ENCODE measurements around the gene ERAS. TPM values are rescaled to one million over a fixed set of nuclear protein-coding genes. Genes with fewer than 3 reads are reported as not detected.

Gene ERAS
- total RNA-seq, 1 experiment from 2014 or later: not detected

DNA sequence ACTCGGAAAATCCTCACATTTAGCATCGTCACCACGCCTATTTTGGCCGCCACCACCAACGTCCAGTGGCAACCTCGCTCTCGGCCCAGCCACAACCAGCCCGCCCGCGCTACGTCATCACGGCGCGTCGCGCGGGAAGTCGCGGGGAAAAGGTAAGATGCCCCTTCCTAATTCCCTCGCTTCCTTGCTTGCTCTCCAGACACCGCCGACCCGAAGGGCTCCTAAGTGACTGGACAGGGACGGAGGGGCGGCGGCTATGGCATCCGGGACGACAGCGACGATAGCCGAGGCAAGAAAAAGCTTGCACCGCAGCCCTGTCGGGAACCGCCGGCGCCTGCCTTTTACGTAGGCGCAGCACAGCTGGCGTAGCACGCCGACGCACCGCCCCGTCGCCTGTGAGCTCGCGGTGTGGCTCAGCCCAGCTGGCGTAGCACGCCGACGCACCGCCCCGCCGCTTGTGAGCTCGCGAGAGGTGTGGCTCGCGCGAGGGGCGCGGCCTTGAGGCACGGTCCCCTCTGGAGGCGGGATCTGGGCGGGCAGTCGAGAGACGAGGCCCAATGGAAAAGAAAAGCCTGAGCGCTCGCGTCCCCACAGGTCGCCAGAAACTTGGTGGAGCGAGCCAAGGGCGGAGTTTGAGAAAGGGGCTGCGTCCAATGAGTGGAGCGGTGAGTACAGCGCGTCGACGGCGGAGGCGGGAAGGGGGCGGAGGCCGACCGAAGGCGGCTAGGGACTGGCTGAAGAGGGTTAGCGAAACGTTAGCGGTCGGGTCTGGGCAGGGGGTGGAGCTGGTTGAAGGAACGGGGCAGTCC lies 24.8 kb upstream of the ERAS start, which contains the start of gene HDAC6:
HDAC6 (plus strand) TSS at position 788 of the 809 bp plus-strand sequence. CDS start 626 bp downstream, outside the sequence.
- BruUV-seq (replicated peaks): no TSS peak
- intact Hi-C loops (cut with micrococcal nuclease; ENCODE audit: unreplicated experiment): loop anchor here (10.0 kb wide), 2 partner anchors 93 to 143 kb away; partner anchors contain the start of genes PQBP1 and TIMM17B
- no peak for TF ChIP-seq EZH2 (IDR thresholded peaks at IDR 0.05; ENCODE audit: borderline replicate concordance, low read depth, low read length, poor library complexity, severe bottlenecking)
- DNase-seq (ENCODE audit: low spot score): peak; percentile 98
- Histone ChIP-seq H3K9me3 (ENCODE audit: low read depth, low read length, poor library complexity, severe bottlenecking) (no peaks in the 10 kb centered on the region), H3K27me3 (replicated peaks; ENCODE audit: insufficient read depth, low read depth, low read length, poor library complexity) (no peaks in the 10 kb centered on the region), H3K36me3 (ENCODE audit: insufficient read depth, low read length, poor library complexity, severe bottlenecking) (no peaks in the 10 kb centered on the region), H3K4me1 (ENCODE audit: insufficient read depth, low read length, poor library complexity, severe bottlenecking) (no peaks in the 10 kb centered on the region), H3K27ac (ENCODE audit: low read depth, low read length, poor library complexity, severe bottlenecking) (peak within 1 kb of the TSS; percentile 99), H3K4me3 (ENCODE audit: low read depth, low read length, poor library complexity, severe bottlenecking) (peak within 1 kb of the TSS; percentile 74)
- ChIA-PET CTCF (interaction anchor here (0.6 kb wide), 1 partner anchor 63 kb away, joined by 3 read pairs; no protein-coding TSS in a partner anchor), POLR2A (ENCODE audit: low non-redundant PET) (interaction anchor here (0.6 kb wide), 2 partner anchors 15 to 468 kb away, joined by 3 to 6 read pairs; no protein-coding TSS in a partner anchor)

DNA sequence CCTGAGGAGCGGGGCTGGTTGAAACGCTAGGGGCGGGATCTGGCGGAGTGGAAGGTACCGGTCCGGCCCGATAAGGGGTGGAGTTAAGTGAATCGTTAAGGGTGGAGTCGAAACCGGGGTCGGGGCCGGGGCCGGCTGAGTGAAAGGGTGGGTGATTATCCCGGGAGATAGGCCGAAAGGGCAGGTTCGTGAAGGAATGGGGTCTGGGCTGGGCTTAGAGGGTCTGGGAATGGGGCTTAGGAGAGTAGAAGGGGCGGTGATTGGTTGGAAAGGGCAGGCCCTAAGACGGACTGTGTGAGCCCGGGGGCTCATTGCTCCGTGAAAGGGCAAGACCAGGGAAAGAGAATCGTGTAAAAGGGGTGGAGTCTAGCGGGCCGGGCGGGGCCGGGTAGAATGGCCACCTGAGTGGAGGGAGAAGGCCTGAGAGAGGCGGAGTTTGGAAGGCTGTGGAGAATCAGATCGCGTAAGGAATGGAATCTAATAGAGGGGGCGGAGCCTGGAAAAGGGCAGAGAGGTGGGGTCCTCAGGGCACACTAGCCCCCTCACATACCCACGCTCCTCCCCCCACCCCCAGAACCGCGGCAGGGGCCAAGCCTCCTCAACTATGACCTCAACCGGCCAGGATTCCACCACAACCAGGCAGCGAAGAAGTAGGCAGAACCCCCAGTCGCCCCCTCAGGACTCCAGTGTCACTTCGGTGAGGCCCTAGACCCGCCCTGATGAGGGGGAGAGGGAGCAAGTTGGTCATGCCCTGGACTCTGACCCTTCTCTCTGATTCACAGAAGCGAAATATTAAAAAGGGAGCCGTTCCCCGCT lies 24.0 kb upstream of the ERAS start:
- CTCF ChIA-PET: no interaction called here
- H3K36me3 ChIP-seq (ENCODE audit: insufficient read depth, low read length, poor library complexity, severe bottlenecking): no peaks in the 10 kb centered on the region
- intact Hi-C loops (cut with micrococcal nuclease; ENCODE audit: unreplicated experiment): loop anchor here (10.0 kb wide), 2 partner anchors 93 to 143 kb away; partner anchors contain the start of genes PQBP1 and TIMM17B
- no peaks in the 10 kb centered on the region for H3K27me3 ChIP-seq (replicated peaks; ENCODE audit: insufficient read depth, low read depth, low read length, poor library complexity)
- peak overlapping the region; percentile 74 for H3K4me3 ChIP-seq (ENCODE audit: low read depth, low read length, poor library complexity, severe bottlenecking)
- POLR2A ChIA-PET (ENCODE audit: low non-redundant PET): interaction anchor here (0.6 kb wide), 2 partner anchors 14 to 467 kb away, joined by 3 to 6 read pairs; no protein-coding TSS in a partner anchor
- peak overlapping the region; percentile 99 for H3K27ac ChIP-seq (ENCODE audit: low read depth, low read length, poor library complexity, severe bottlenecking)
- H3K9me3 ChIP-seq (ENCODE audit: low read depth, low read length, poor library complexity, severe bottlenecking): no peaks in the 10 kb centered on the region
- BruUV-seq (replicated peaks): TSS peak; percentile 52
- TF ChIP-seq, protein P1, sequence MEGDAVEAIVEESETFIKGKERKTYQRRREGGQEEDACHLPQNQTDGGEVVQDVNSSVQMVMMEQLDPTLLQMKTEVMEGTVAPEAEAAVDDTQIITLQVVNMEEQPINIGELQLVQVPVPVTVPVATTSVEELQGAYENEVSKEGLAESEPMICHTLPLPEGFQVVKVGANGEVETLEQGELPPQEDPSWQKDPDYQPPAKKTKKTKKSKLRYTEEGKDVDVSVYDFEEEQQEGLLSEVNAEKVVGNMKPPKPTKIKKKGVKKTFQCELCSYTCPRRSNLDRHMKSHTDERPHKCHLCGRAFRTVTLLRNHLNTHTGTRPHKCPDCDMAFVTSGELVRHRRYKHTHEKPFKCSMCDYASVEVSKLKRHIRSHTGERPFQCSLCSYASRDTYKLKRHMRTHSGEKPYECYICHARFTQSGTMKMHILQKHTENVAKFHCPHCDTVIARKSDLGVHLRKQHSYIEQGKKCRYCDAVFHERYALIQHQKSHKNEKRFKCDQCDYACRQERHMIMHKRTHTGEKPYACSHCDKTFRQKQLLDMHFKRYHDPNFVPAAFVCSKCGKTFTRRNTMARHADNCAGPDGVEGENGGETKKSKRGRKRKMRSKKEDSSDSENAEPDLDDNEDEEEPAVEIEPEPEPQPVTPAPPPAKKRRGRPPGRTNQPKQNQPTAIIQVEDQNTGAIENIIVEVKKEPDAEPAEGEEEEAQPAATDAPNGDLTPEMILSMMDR (conservative IDR thresholded peaks at IDR 0.05; ENCODE audit: low read depth, low read length): no peak
- TF ChIP-seq EZH2 (IDR thresholded peaks at IDR 0.05; ENCODE audit: borderline replicate concordance, low read depth, low read length, poor library complexity, severe bottlenecking): no peak
- DNase-seq (ENCODE audit: low spot score): peak; percentile 83
- H3K4me1 ChIP-seq (ENCODE audit: insufficient read depth, low read length, poor library complexity, severe bottlenecking): no peaks in the 10 kb centered on the region

DNA sequence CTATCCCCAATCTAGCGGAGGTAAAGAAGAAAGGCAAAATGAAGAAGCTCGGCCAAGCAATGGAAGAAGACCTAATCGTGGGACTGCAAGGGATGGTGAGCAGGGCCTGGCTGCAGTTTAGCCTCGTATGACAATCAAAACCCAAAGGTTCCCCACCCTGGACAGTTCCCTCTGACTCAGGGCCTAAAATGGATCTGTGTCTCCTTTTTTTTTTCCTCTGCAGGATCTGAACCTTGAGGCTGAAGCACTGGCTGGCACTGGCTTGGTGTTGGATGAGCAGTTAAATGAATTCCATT lies 23.5 kb upstream of the ERAS start:
- intact Hi-C loops (cut with micrococcal nuclease; ENCODE audit: unreplicated experiment): loop anchor here (10.0 kb wide), 2 partner anchors 92 to 142 kb away; partner anchors contain the start of genes PQBP1 and TIMM17B
- CTCF ChIA-PET: no interaction called here
- POLR2A ChIA-PET (ENCODE audit: low non-redundant PET): no interaction called here
- no peaks in the 10 kb centered on the region for H3K36me3 ChIP-seq (ENCODE audit: insufficient read depth, low read length, poor library complexity, severe bottlenecking)
- TF ChIP-seq, protein P1 (conservative IDR thresholded peaks at IDR 0.05; ENCODE audit: low read depth, low read length): no peak
- TF ChIP-seq EZH2 (IDR thresholded peaks at IDR 0.05; ENCODE audit: borderline replicate concordance, low read depth, low read length, poor library complexity, severe bottlenecking): no peak
- H3K27ac ChIP-seq (ENCODE audit: low read depth, low read length, poor library complexity, severe bottlenecking): peak overlapping the region; percentile 99
- peak overlapping the region; percentile 74 for H3K4me3 ChIP-seq (ENCODE audit: low read depth, low read length, poor library complexity, severe bottlenecking)
- H3K9me3 ChIP-seq (ENCODE audit: low read depth, low read length, poor library complexity, severe bottlenecking): no peaks in the 10 kb centered on the region
- DNase-seq (ENCODE audit: low spot score): no peak
- no TSS peak for BruUV-seq (replicated peaks)
- H3K27me3 ChIP-seq (replicated peaks; ENCODE audit: insufficient read depth, low read depth, low read length, poor library complexity): no peaks in the 10 kb centered on the region
- H3K4me1 ChIP-seq (ENCODE audit: insufficient read depth, low read length, poor library complexity, severe bottlenecking): no peaks in the 10 kb centered on the region

Data from A673 (cell line).